ENCODE data around the gene PITPNC1.

DNA sequence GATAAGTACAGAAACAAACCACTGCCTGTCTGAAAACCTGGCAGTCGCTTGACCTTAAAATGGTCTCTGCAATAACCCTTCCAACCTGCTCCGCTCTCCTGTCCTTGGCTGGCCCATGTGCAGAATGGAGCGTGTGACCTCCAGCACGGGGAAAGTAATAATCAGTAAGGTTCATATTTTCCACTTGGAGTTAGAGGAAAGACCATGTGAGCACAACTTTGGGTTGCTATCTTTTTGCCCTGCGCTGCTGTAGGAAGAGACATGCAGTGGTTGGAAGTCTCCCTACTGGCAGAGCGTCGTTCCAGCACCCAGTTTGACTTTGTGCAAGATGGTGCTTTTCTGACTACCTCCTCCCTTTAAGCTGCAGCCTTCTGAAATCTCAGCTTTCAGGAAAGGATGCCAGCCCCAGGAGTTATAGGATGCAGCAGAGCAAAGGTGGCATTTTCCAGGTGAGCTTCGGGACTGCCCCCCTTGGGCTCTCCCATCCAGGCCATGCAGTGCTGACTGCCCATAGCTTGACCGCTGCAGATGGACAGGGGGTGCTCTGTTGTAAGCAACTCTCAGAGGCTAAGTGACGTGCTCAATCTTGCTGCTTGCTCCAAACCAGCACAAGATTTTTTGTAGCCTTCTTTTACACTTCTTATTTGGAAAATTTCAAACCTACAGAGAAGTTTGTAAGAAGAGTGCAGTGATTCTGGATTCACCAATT lies 230.0 kb downstream of the PITPNC1 start:
- TF ChIP-seq, protein P1, sequence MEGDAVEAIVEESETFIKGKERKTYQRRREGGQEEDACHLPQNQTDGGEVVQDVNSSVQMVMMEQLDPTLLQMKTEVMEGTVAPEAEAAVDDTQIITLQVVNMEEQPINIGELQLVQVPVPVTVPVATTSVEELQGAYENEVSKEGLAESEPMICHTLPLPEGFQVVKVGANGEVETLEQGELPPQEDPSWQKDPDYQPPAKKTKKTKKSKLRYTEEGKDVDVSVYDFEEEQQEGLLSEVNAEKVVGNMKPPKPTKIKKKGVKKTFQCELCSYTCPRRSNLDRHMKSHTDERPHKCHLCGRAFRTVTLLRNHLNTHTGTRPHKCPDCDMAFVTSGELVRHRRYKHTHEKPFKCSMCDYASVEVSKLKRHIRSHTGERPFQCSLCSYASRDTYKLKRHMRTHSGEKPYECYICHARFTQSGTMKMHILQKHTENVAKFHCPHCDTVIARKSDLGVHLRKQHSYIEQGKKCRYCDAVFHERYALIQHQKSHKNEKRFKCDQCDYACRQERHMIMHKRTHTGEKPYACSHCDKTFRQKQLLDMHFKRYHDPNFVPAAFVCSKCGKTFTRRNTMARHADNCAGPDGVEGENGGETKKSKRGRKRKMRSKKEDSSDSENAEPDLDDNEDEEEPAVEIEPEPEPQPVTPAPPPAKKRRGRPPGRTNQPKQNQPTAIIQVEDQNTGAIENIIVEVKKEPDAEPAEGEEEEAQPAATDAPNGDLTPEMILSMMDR (conservative IDR thresholded peaks at IDR 0.05 in 1 of 2, IDR thresholded peaks at IDR 0.05 in 1 of 2; ENCODE audit: extremely low read depth in 1 of 2, insufficient read depth in 1 of 2, low read depth in 1 of 2, low read length in 2 of 2), result no peak
- no peak for TF ChIP-seq EZH2 (IDR thresholded peaks at IDR 0.05; ENCODE audit: borderline replicate concordance, low read length)
